ENCODE results near the gene YJU2.
A peak's percentile ranks its signal among the peaks of the same experiment; 100 is the strongest.
"Not testable (repeated sequence)": the region's sequence is repeated elsewhere in the genome, so short reads cannot be mapped to it uniquely, and the experiment has no call there.

Gene YJU2

DNA sequence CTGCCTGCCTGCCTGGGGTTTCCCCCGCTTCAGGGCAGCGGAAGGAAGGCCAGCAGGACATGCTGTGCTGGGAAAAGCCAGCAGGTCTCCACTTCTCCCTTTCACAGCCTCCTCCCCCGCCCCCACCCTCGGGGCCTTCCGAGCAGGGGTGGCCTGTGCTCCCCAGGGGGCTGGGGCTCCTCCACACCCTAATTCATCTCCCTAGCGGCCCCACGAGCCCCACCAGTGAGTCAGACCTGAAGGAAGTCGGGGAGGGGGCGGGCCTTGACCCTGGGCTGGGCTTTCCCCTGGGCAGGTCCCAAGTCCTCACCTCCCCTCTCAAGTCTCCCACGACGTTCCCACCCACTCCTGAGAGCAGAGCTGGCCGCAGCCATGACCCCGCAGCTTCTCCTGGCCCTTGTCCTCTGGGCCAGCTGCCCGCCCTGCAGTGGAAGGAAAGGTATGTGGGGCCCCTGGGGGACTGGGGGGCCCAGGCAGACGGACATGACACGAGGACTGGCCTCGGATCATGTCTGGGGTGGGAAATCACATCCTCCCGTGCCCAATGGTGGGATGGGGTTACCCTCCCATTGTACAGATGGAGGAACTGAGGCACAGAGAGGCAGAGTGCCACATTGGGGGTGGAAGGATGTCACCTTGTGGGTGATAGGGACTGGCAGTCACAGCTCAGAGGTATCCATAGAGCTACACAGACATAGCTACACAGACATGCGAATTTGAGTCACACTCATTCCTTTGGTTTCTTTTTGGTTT is 17.5 kb upstream of the YJU2 start, which contains the start of gene EBI3:
Gene EBI3 (plus strand): TSS at position 345 of the 753 bp plus-strand sequence. CDS start 28 bp downstream, at position 373.
- no peak for DNase-seq

DNA sequence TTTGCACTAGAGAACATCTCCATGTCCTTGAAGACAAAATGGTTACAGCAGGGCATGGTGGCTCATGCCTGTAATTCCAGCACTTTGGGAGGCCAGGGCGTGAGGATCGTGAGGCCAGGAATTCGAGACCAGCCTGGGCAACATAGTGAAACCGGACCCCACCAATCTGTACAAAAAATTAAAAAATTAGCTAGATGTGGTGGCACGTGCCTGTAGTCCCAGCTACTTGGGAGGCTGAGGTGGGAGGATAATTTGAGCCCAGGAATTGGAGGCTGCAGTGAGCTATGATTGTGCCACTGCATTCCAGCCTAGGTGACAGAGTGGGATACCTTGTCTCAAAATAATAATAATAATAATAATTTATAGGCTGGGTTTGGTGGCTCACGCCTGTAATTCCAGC is 16.6 kb upstream of the YJU2 start:
- not testable (repeated sequence) for DNase-seq

- DNase-seq, result not testable (repeated sequence)
Measured at GRCh38 chr19:4231521-4231920, 15.4 kb upstream of the YJU2 start.

- not testable (repeated sequence) for DNase-seq
Measured at GRCh38 chr19:4232139-4232538, 14.7 kb upstream of the YJU2 start.

- DNase-seq, result no peak
Measured at GRCh38 chr19:4232614-4233281, 14.1 kb upstream of the YJU2 start.

- DNase-seq, result no peak
Measured at GRCh38 chr19:4233282-4233853, 13.5 kb upstream of the YJU2 start.

DNA sequence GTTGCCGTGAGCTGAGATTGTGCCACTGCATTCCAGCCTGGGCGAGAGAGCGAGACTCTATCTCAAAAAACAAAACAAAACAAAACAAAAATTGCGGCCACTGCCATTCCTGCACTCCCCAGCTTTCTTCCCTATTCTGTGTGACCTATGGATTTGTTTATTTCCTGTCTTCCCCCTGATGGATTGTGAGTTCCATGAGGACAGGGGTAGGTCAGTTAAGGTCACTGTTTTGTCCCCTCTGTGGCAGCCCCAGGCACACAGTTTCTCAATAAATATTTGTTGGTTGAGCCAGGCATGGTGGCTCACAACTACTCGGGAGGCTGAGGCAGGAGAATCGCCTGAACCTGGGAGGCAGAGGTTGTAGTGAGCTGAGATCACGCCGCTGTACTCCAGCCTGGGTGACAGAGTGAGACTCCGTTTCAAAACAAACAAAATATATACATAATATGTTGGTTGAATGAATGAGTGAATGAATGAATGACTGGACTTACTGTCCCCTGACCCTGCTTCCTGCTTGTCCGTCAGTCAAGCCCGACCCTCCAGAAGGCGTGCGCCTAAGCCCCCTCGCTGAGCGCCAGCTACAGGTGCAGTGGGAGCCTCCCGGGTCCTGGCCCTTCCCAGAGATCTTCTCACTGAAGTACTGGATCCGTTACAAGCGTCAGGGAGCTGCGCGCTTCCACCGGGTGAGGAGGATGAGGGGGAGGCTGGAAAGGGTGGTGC is 12.6 kb upstream of the YJU2 start:
- DNase-seq, result peak; percentile 43

GRCh38 chr19:4234862-4235201 is 12.0 kb upstream of the YJU2 start:
- DNase-seq, result no peak

- DNase-seq, result not testable (repeated sequence)
Measured at GRCh38 chr19:4237510-4237909, 9.4 kb upstream of the YJU2 start.

- DNase-seq, result no peak
Measured at GRCh38 chr19:4238831-4239230, 8.0 kb upstream of the YJU2 start.

- no peak for DNase-seq
Measured at GRCh38 chr19:4241824-4242430, 5.0 kb upstream of the YJU2 start.

DNA sequence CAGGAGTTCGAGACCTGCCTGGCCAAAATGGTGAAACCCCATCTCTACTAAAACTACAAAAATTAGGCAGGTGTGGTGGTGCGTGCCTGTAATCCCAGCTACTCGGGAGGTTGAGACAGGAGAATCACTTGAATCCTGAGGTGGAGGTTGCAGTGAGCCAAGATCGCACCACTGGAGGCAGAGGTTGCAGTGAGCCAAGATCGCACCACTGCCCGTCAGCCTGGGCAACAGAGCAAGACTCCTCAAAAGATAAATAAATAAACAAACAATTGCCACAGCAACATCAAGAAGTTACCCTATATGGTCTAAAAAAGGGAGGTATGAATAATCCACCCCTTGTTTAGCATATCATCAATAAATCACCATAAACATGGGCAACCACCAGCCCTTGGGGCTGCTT is 942 bp upstream of the YJU2 start:
- not testable (repeated sequence) for DNase-seq

DNA sequence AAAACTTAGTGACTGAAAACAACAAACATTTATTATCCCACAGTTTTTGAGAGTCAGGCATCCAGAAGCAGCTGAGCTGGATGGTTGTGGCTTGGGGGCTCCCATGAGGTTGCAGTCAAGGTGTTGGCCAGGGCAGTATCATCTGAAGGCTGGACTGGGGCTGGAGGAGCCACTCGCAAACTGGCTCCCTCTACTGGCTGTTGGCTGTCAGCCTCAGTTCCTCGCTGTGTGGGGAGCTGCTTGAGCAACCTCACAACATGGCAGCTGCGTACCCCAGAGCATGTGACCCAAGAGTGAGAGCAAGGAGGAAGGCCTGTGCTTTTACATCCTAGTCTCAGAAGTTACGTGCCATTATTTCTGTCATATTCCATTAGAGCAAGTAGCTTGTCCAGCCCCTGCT is 9.7 kb downstream of the YJU2 start:
- no peak for DNase-seq

DNA sequence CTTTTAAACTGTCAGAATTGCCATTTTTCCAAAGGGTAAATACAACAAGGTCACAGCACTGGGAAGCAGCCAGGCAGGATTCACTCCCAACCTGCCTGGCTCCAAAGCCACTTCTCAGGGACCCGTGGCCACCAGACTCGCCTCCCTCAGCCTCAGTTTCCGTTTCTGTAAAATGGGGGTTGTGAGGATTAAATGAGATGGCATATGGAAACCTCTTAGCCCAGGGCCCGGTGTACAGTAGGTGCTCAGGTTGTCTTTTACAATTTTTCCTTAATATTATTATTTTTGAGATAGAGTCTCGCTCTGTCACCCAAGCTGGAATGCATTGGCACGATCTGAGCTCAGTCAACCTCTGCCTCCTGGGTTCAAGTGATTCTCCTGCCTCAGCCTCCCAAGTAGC is 10.1 kb downstream of the YJU2 start:
- DNase-seq, result no peak

GRCh38 chr19:4258181-4258580 is 11.3 kb downstream of the YJU2 start:
- DNase-seq, result no peak

- DNase-seq, result no peak
Measured at GRCh38 chr19:4260613-4261191, 13.8 kb downstream of the YJU2 start.

- DNase-seq, result no peak
Measured at GRCh38 chr19:4264812-4265211, 17.9 kb downstream of the YJU2 start.

GRCh38 chr19:4266253-4267000 is 19.5 kb downstream of the YJU2 start:
- no peak for DNase-seq

GRCh38 chr19:4267101-4267900 is 20.4 kb downstream of the YJU2 start:
- DNase-seq, result no peak

GRCh38 chr19:4267901-4268815 is 21.3 kb downstream of the YJU2 start:
- no peak for DNase-seq
